Measurements from ENCODE around the gene CRX. TPM values are rescaled to one million over a fixed set of nuclear protein-coding genes. Genes with fewer than 3 reads are reported as not detected.

The CRX gene
- total RNA-seq, 1 donor from 2014 or later: not detected

DNA sequence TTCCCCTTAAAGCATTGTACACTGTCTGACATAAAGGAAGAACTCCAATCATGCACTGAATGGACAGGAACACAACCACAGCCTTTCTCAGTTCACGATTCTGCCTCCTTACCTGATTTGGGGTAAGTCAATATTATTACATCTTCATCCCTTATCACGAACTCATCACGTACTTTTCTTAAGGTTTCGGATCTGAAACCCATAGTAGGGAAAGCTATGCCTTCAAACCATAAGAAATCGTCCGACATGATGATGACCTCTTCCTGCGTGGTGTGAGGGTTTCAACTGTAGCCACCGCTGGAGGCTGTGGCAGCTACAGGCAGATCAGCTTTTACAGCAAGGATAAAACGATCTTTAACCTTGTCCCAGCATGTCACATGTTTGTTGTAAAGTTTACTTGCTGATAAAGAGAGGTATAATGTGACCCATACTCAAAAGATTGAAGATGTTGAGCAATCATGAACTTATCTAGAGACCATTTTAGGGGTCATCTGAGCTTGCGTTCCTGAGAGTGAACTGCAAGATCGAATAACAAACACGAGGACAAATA is 64.3 kb downstream of the CRX start, which contains the start of gene SULT2A1:
TSS of gene SULT2A1 (minus strand) at position 306 of the 550 bp plus-strand sequence. CDS start at position 248, 58 bp downstream.
- Histone ChIP-seq H3K9me3 (no peaks in the 10 kb centered on the region), H3K4me1 (no peaks in the 10 kb centered on the region), H3K4me3 (no peak within 1 kb of the TSS), H3K27ac (no peak within 1 kb of the TSS), H3K36me3 (no peaks in the 10 kb centered on the region), H3K27me3 (ENCODE audit: low read depth) (peaks cover 4% of the 10 kb centered on the region)
- DNase-seq: no peak
- ATAC-seq: no peak
- intact Hi-C loops (cut with DNase I): no loop called here
- TF ChIP-seq, protein P1, sequence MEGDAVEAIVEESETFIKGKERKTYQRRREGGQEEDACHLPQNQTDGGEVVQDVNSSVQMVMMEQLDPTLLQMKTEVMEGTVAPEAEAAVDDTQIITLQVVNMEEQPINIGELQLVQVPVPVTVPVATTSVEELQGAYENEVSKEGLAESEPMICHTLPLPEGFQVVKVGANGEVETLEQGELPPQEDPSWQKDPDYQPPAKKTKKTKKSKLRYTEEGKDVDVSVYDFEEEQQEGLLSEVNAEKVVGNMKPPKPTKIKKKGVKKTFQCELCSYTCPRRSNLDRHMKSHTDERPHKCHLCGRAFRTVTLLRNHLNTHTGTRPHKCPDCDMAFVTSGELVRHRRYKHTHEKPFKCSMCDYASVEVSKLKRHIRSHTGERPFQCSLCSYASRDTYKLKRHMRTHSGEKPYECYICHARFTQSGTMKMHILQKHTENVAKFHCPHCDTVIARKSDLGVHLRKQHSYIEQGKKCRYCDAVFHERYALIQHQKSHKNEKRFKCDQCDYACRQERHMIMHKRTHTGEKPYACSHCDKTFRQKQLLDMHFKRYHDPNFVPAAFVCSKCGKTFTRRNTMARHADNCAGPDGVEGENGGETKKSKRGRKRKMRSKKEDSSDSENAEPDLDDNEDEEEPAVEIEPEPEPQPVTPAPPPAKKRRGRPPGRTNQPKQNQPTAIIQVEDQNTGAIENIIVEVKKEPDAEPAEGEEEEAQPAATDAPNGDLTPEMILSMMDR (IDR thresholded peaks at IDR 0.05): no peak

DNA sequence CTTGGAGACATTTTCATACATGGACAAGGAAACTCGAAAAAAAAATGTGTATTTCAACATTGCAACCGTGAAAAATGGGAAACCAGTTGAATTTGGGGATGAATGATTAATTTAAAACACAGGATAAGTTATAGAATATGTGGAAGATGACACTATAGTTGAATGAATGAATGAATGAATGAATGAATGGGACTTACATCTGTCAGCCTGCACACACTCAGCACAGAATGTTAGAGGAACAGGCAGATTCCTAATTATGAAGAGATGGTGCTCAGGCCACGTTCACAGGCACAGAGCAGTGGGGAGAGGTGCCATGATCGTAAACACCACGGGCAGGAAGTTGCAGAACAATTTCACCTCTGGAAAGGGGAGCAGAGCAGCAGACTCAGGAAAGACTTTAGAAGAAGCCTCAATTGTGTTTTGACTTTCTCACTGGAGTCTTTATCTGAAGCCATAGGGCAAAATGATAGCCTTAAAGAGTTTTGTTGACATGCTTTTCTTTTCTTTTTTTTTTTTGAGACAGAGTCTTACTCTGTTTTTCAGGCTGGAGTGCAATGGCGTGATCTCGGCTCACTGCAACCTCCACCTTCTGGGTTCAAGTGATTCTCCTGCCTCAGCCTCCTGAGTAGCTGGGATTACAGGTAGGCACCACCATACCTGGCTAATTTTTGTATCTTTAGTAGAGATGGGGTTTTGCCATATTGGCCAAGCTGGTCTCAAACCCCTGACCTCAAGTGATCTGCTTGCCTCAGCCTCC is 69.3 kb downstream of the CRX start:
- H3K27ac ChIP-seq: no peak overlapping the region

DNA sequence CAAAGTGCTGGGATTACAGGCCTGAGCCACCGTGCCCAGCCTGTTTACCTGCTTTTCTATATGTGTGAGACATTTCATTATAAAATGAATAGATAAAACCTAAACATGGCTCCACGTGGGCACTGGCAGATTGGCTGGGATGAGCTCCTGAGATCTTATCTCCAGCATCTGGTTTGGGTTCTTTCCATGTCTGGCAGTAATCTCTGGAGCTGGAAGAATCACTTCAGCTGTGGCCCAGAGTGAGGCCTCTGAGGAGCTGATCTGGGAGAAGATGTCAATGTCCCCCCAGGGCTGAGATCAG is 69.8 kb downstream of the CRX start:
- intact Hi-C loops (cut with DNase I): no loop called here
- H3K27ac ChIP-seq: no peak overlapping the region
- ATAC-seq: no peak
- DNase-seq: no peak
- H3K27me3 ChIP-seq (ENCODE audit: low read depth): peaks cover 4% of the 10 kb centered on the region
- no peaks in the 10 kb centered on the region for H3K36me3 ChIP-seq
- no peaks in the 10 kb centered on the region for H3K9me3 ChIP-seq
- no peaks in the 10 kb centered on the region for H3K4me1 ChIP-seq
- TF ChIP-seq, protein P1 (IDR thresholded peaks at IDR 0.05): no peak
- no peak overlapping the region for H3K4me3 ChIP-seq

More for the DNA sequence above, 69.3 kb downstream of the CRX start:
- Histone ChIP-seq H3K4me3 (no peak overlapping the region), H3K9me3 (no peaks in the 10 kb centered on the region), H3K4me1 (no peaks in the 10 kb centered on the region), H3K27me3 (ENCODE audit: low read depth) (peaks cover 4% of the 10 kb centered on the region), H3K36me3 (no peaks in the 10 kb centered on the region)
- TF ChIP-seq, protein P1 (IDR thresholded peaks at IDR 0.05): no peak
- intact Hi-C loops (cut with DNase I): no loop called here
- no peak for DNase-seq
- no peak for ATAC-seq

DNA sequence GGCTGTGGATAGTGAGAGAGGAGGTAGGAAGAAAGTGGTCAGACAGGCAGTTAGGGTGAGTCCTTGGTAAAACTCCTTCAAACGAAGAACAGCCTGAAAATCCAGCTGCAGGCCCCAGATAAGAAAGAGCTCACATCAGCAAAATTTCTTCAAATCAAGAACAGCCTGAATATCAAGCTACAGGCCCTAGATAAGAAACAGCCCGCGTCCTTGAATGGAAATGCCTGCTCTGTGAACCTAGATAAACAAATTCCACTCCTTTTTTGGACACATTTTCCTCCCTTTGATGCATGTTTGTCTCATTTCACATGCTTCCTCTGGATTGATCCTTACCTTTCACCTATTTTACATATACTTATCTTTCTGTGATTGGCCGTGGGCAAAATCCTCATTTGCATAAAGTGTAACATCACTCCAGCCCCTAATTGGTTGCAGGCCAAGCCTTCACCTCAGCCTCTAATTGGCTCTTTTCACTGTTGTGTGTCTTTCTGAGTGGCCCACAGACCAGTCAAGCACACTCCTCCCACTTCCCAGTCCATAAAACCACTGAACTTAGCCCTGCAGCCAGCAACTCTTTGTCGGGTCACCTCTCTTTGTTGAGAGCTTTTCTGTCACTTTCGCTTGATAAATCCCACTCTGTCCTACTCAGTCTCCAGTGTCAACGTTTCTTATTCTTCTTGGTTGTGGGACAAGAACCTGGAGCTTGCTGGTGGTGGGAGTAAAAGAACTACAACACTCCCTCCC is 70.4 kb downstream of the CRX start:
- H3K27ac ChIP-seq: no peak overlapping the region
- no peaks in the 10 kb centered on the region for H3K9me3 ChIP-seq
- no peaks in the 10 kb centered on the region for H3K36me3 ChIP-seq
- H3K4me1 ChIP-seq: no peaks in the 10 kb centered on the region
- H3K27me3 ChIP-seq (ENCODE audit: low read depth): peaks cover 2% of the 10 kb centered on the region
- DNase-seq (no peak), ATAC-seq (peak in 1 of 2 donors; percentile 21)
- TF ChIP-seq, protein P1 (IDR thresholded peaks at IDR 0.05): no peak
- intact Hi-C loops (cut with DNase I): no loop called here
- H3K4me3 ChIP-seq: no peak overlapping the region

Other genes with a start within 250 kb of the CRX start
- gene ZNF541, start 248.8 kb upstream of the CRX start, total RNA-seq: 0.89 TPM
- 18.3 TPM for gene BICRA, start 212.8 kb upstream of the CRX start, total RNA-seq
- gene EHD2, start 108.5 kb upstream of the CRX start, total RNA-seq: 148 TPM
- 282 TPM for gene NOP53, start 76.4 kb upstream of the CRX start, total RNA-seq
- gene SELENOW, start 43.2 kb upstream of the CRX start, total RNA-seq: 247 TPM
- gene TPRX1, start 17.4 kb upstream of the CRX start, total RNA-seq: not detected
- not detected for gene TPRX2, start 37.3 kb downstream of the CRX start, total RNA-seq
- not detected for gene SULT2A1, start 64.4 kb downstream of the CRX start, total RNA-seq
- gene BSPH1, start 170.2 kb downstream of the CRX start, total RNA-seq: not detected
- not detected for gene ELSPBP1, start 172.7 kb downstream of the CRX start, total RNA-seq
- gene CABP5, start 222.1 kb downstream of the CRX start, total RNA-seq: not detected

Measured in lower lobe of right lung (tissue), 2 donors.